Karpas-422 (cell line): ENCODE results near the gene IFNA7. TPM values are rescaled to one million over a fixed set of nuclear protein-coding genes. Genes with fewer than 3 reads are reported as not detected.
"Not testable (repeated sequence)": the region's sequence is repeated elsewhere in the genome, so short reads cannot be mapped to it uniquely, and the experiment has no call there.

Experiments used
- DNase-seq: peaks from one replicate; pipeline ENCODE4 v3.0.0-alpha.2; 2015
- H2AFZ ChIP-seq: fragments of 200-600 bp; sonication (generic); 2 replicates; pipeline ENCODE4 v1.6.1; 2014; ENCODE audit warnings: antibody characterized with exemption, low read length, mixed read lengths
- H3K27ac ChIP-seq: fragments of 200-600 bp; sonication (generic); 2 replicates; pipeline ENCODE4 v1.5.1; 2014; ENCODE audit warnings: mild to moderate bottlenecking, low read length, moderate library complexity
- H3K27me3 ChIP-seq: fragments of 200-600 bp; sonication (generic); 2 replicates; pipeline ENCODE4 v1.6.1; 2014; ENCODE audit warnings: low read length, mixed read lengths
- H3K36me3 ChIP-seq: fragments of 200-600 bp; sonication (generic); 2 replicates; pipeline ENCODE4 v1.6.1; 2014; ENCODE audit warnings: low read length, mixed read lengths; ENCODE audit not compliant: insufficient read depth
- H3K4me1 ChIP-seq: fragments of 200-600 bp; sonication (generic); 2 replicates; pipeline ENCODE4 v1.6.1; 2014; ENCODE audit warnings: mild to moderate bottlenecking, low read length, mixed read lengths
- H3K4me2 ChIP-seq: fragments of 200-600 bp; sonication (generic); 2 replicates; pipeline ENCODE4 v1.6.1; 2014; ENCODE audit warnings: low read length, low read depth, mild to moderate bottlenecking; ENCODE audit not compliant: poor library complexity, severe bottlenecking
- H3K4me3 ChIP-seq: fragments of 200-600 bp; sonication (generic); 2 replicates; pipeline ENCODE4 v1.5.1; 2014; ENCODE audit warnings: mild to moderate bottlenecking, antibody characterized with exemption, low read length, mixed read lengths
- H3K79me2 ChIP-seq: fragments of 200-600 bp; sonication (generic); 2 replicates; pipeline ENCODE4 v1.6.1; 2014; ENCODE audit warnings: mild to moderate bottlenecking, low read length, mixed read lengths
- H3K9ac ChIP-seq: fragments of 200-600 bp; sonication (generic); 2 replicates; pipeline ENCODE4 v1.6.0; 2014; ENCODE audit warnings: low read length
- H3K9me2 ChIP-seq: fragments of 200-600 bp; sonication (generic), shearing (Covaris generic); replicated peaks from 2 replicates; pipeline ENCODE4 v1.6.0; 2014; ENCODE audit warnings: mild to moderate bottlenecking, low read length, moderate library complexity; ENCODE audit not compliant: insufficient read depth
- H3K9me3 ChIP-seq: fragments of 300-700, 200-600 bp; sonication (generic); 2 replicates; pipeline ENCODE4 v1.6.1; 2014; ENCODE audit warnings: low read length, mixed read lengths
- H4K20me1 ChIP-seq: fragments of 200-600 bp; sonication (generic); 2 replicates; pipeline ENCODE4 v1.6.1; 2014; ENCODE audit warnings: mild to moderate bottlenecking, antibody characterized with exemption, low read length, low read depth; ENCODE audit not compliant: insufficient read depth
- total RNA-seq: library from RNA; depleted of rRNA; stranded (reverse); fragments of >200 nt; shearing (Covaris generic); gene quantifications from 2 replicates; pipeline ENCODE4 v1.2.3, GENCODE V29; 2014; ENCODE audit warnings: low replicate concordance; rRNA removed

Gene IFNA7
- total RNA-seq = not detected in 2 replicates

DNA sequence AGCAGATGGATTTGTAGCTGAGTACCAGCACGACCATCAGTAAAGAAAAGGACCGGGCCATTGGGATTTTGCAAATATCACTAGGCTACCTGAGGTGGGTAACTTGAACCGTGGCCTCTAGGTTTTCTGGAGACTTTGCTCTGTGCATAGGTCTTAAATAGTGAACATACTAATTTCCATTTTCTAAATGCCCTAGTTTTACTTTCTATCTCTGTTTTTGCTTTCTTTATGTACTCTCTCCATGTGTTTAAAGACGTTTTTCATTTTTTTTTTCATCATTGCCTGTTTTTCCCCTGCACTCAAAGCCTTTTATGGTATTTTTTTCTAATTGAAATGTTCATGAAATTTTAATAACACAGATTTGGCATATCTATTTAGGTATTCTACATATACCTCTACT is at the start of gene IFNA7:
TSS of gene IFNA7 (minus strand) at position 101 of the 400 bp plus-strand sequence. CDS start at position 61, 40 bp downstream.
- H3K4me1 ChIP-seq = not testable (repeated sequence)

DNA sequence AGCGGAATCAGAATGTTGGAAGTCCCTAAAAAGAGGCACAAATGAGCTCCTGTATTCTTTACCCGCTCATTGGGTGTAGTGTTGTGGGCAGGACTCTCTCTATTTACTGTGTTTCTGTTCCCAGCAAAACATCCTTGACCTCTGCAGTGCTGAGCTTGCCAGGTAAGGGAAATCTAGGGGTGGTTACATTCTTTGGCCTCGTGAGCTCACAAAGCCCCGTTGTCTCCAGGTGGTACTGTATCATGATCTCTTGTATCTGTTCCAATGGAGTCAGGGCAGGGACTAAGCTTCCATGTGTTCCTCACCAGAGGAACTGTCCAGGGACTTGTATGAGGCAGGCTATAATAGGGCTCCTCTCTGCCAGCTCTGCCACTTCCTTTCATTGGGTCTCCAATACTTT is 49.6 kb upstream of the IFNA7 start:
- H3K4me3 ChIP-seq = no peak overlapping the region
- H3K9ac ChIP-seq = no peak overlapping the region
- H3K9me3 ChIP-seq = no peaks in the 10 kb centered on the region
- no peaks in the 10 kb centered on the region for H3K4me1 ChIP-seq
- no peaks in the 10 kb centered on the region for H3K36me3 ChIP-seq
- no peak overlapping the region for H3K4me2 ChIP-seq
- H4K20me1 ChIP-seq = no peaks in the 10 kb centered on the region
- no peak for DNase-seq
- no peaks in the 10 kb centered on the region for H3K79me2 ChIP-seq
- no peak overlapping the region for H2AFZ ChIP-seq
- no peaks in the 10 kb centered on the region for H3K27me3 ChIP-seq
- H3K27ac ChIP-seq = no peak overlapping the region
- H3K9me2 ChIP-seq = no peaks in the 10 kb centered on the region

More for the DNA sequence above, at the start of gene IFNA7:
- H3K79me2 ChIP-seq, H3K36me3 ChIP-seq, H3K9me3 ChIP-seq, H2AFZ ChIP-seq, H3K9ac ChIP-seq, H3K4me3 ChIP-seq, H3K27me3 ChIP-seq, DNase-seq, H3K4me2 ChIP-seq, H4K20me1 ChIP-seq, H3K9me2 ChIP-seq, H3K27ac ChIP-seq: not testable (repeated sequence)

GRCh38 chr9:21251190-21251589 is 49.2 kb upstream of the IFNA7 start:
- H3K9me3 ChIP-seq = no peaks in the 10 kb centered on the region
- H3K36me3 ChIP-seq = no peaks in the 10 kb centered on the region
- H3K4me3 ChIP-seq = no peak overlapping the region
- DNase-seq = no peak
- H3K27me3 ChIP-seq = no peaks in the 10 kb centered on the region
- no peak overlapping the region for H3K27ac ChIP-seq
- H3K4me1 ChIP-seq = no peaks in the 10 kb centered on the region
- no peak overlapping the region for H3K9ac ChIP-seq
- no peak overlapping the region for H3K4me2 ChIP-seq
- no peaks in the 10 kb centered on the region for H3K9me2 ChIP-seq
- no peak overlapping the region for H2AFZ ChIP-seq
- H3K79me2 ChIP-seq = no peaks in the 10 kb centered on the region
- H4K20me1 ChIP-seq = no peaks in the 10 kb centered on the region

GRCh38 chr9:21244836-21245235 is 42.8 kb upstream of the IFNA7 start:
- DNase-seq = peak; percentile 34
- Histone ChIP-seq H4K20me1 (0 out of 2 replicates have a peak, but pooled peaks cover 4% of the 10 kb centered on the region), H3K27me3 (no peaks in the 10 kb centered on the region), H3K4me1 (no peaks in the 10 kb centered on the region), H3K36me3 (no peaks in the 10 kb centered on the region), H3K4me3 (no peak overlapping the region), H3K9ac (no peak overlapping the region), H3K79me2 (no peaks in the 10 kb centered on the region), H3K9me2 (no peaks in the 10 kb centered on the region), H2AFZ (no peak overlapping the region), H3K9me3 (no peaks in the 10 kb centered on the region), H3K4me2 (no peak overlapping the region), H3K27ac (no peak overlapping the region)

DNA sequence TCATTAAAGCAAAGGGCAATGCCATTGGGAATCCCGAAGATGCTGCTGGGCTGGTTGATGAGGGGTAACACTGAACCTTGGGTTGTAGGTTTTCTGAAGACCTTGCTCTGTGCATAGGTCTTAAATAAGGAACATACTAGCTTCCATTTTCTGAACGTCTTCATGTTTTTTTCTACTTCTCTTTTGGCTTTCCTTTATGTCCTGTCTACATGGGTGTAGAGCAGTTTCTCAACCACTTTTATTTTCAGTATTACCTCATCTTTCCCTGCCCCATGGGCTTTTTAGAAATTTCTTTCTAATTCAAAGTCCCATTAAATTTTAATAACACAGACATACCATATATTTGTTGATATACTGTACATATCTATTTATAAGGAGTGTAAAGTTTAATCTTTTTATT is 37.9 kb upstream of the IFNA7 start, which contains the start of gene IFNA14:
TSS of gene IFNA14 (minus strand) at position 95 of the 400 bp plus-strand sequence. CDS start at position 25, 70 bp downstream.
- no peak for DNase-seq
- H3K27me3 ChIP-seq = no peaks in the 10 kb centered on the region
- H3K9me3 ChIP-seq = no peaks in the 10 kb centered on the region
- H3K4me3 ChIP-seq = no peak within 1 kb of the TSS
- 0 out of 2 replicates have a peak, but pooled peaks cover 4% of the 10 kb centered on the region for H4K20me1 ChIP-seq
- H3K27ac ChIP-seq = no peak within 1 kb of the TSS
- no peak within 1 kb of the TSS for H3K9ac ChIP-seq
- H3K4me2 ChIP-seq = no peak within 1 kb of the TSS
- no peaks in the 10 kb centered on the region for H3K36me3 ChIP-seq
- H2AFZ ChIP-seq = no peak within 1 kb of the TSS
- no peaks in the 10 kb centered on the region for H3K9me2 ChIP-seq
- no peaks in the 10 kb centered on the region for H3K4me1 ChIP-seq
- no peaks in the 10 kb centered on the region for H3K79me2 ChIP-seq

GRCh38 chr9:21236360-21236714 is 34.3 kb upstream of the IFNA7 start:
- H3K27ac ChIP-seq, H3K36me3 ChIP-seq, H3K79me2 ChIP-seq, H3K9ac ChIP-seq, H3K4me3 ChIP-seq, H3K4me2 ChIP-seq, H2AFZ ChIP-seq, H3K9me3 ChIP-seq, H3K27me3 ChIP-seq, H4K20me1 ChIP-seq, H3K9me2 ChIP-seq, H3K4me1 ChIP-seq: not testable (repeated sequence)
- DNase-seq = peak; percentile 29

- DNase-seq = peak; percentile 81
- not testable (repeated sequence) for H2AFZ ChIP-seq, H3K36me3 ChIP-seq, H3K79me2 ChIP-seq, H3K9me3 ChIP-seq, H3K9me2 ChIP-seq, H3K4me1 ChIP-seq, H3K9ac ChIP-seq, H3K27me3 ChIP-seq, H4K20me1 ChIP-seq, H3K27ac ChIP-seq, H3K4me2 ChIP-seq, H3K4me3 ChIP-seq
Observed at GRCh38 chr9:21235468-21236359, 33.7 kb upstream of the IFNA7 start.

GRCh38 chr9:21234153-21234687 is 32.2 kb upstream of the IFNA7 start:
- no peak for DNase-seq
- Histone ChIP-seq H3K4me2 (no peak overlapping the region), H3K9me3 (no peaks in the 10 kb centered on the region), H3K9ac (no peak overlapping the region), H3K27ac (no peak overlapping the region), H3K36me3 (no peaks in the 10 kb centered on the region), H2AFZ (no peak overlapping the region), H4K20me1 (no peaks in the 10 kb centered on the region), H3K9me2 (no peaks in the 10 kb centered on the region), H3K79me2 (no peaks in the 10 kb centered on the region), H3K4me3 (no peak overlapping the region), H3K27me3 (no peaks in the 10 kb centered on the region), H3K4me1 (no peaks in the 10 kb centered on the region)
